ENCODE results near the gene E2F6.

Gene E2F6

DNA sequence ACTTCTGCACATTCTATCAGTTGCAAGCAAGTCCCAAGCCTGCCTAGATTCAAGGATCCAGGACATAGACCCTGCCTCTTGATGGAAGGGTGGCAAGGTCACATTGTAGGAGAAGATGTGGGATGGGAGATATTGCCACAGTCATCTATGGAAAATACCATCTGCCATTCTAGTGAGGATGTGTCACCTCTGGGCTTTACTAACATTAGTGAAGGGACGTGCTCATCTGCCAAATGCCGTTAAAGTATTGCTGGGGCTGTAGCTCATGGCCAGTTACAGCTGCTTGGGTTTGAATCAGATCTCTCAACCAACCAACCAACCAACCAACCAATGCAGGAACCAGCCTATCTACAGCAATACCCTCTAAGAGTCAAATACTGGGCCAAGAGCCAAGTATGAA, 49.0 kb downstream of the E2F6 start:
- CTCF ChIA-PET: interaction anchor here (1.4 to 1.5 kb wide), 3 partner anchors 15 to 284 kb away, joined by 3 to 8 read pairs (median 4); a partner anchor contains a TSS
- POLR2A ChIA-PET: no interaction called here
- DNase-seq (ENCODE audit: extremely low spot score): no peak
- TF ChIP-seq, protein P1, sequence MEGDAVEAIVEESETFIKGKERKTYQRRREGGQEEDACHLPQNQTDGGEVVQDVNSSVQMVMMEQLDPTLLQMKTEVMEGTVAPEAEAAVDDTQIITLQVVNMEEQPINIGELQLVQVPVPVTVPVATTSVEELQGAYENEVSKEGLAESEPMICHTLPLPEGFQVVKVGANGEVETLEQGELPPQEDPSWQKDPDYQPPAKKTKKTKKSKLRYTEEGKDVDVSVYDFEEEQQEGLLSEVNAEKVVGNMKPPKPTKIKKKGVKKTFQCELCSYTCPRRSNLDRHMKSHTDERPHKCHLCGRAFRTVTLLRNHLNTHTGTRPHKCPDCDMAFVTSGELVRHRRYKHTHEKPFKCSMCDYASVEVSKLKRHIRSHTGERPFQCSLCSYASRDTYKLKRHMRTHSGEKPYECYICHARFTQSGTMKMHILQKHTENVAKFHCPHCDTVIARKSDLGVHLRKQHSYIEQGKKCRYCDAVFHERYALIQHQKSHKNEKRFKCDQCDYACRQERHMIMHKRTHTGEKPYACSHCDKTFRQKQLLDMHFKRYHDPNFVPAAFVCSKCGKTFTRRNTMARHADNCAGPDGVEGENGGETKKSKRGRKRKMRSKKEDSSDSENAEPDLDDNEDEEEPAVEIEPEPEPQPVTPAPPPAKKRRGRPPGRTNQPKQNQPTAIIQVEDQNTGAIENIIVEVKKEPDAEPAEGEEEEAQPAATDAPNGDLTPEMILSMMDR (IDR thresholded peaks at IDR 0.05; ENCODE audit: control extremely low read depth, extremely low read depth, low read depth, missing control alignments): no peak

DNA sequence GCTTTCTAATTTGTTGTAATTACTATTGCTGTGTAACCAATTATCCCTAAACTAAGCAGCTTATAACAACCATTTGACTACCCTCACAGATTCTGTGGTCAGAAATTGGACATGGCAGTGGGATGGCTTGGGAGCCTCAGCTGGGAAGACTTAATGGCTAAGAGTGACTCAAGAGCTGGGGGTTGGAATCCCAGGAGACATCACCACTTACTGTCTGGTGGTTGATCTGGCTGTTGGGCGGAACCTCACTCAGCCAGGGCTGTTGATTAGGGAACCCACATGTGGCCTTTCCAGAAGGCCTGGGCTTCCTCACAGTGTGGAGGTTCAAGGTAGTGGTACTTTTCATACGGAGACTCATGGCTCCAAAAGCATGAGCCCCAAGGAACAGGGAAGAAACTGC, 49.8 kb downstream of the E2F6 start:
- DNase-seq (ENCODE audit: extremely low spot score): no peak
- TF ChIP-seq, protein P1 (IDR thresholded peaks at IDR 0.05; ENCODE audit: control extremely low read depth, extremely low read depth, low read depth, missing control alignments): no peak
- CTCF ChIA-PET: interaction anchor here (1.4 kb wide), 1 partner anchor 14 kb away, joined by 4 read pairs; no protein-coding TSS in a partner anchor
- POLR2A ChIA-PET: no interaction called here

DNA sequence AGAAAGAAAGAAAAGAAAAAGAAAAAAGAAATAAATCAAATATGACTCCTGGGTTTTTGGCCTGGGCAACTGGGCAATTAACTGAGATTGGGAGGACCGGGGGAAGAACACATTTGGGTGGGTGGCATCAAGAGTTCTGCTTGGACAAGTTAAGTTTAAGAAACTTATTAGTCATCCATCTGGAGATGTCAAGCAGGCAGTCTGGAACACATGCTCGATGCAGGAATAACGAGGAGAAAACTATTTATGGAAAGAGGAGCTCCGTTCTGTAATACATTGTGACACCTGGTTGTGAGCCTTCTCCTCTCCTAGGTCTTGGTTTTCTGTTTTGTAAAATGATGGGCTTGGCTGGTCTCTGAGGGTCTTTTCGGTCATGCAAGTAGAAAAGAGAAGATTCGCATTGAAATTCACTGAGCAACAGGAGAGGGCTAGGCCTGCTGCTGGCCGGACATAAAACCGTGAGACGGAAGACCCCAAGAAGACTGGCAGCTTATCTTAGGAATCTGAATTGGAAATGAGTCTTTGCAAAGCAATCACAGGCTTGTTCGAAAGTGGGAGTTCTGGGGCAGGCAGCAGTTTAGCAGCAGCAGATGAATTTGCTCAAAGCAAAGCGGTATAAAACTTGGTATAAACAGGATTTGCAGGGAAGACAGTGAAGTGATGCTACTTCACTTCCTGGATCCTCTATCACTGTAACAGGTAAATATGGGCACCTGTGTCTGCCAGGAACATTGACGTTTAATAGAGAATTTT, 51.4 kb downstream of the E2F6 start:
- TF ChIP-seq, protein P1 (IDR thresholded peaks at IDR 0.05; ENCODE audit: control extremely low read depth, extremely low read depth, low read depth, missing control alignments): no peak
- CTCF ChIA-PET: interaction anchor here (0.7 to 5.1 kb wide), 3 partner anchors 44 to 282 kb away, joined by 3 to 67 read pairs (median 3); a partner anchor contains a TSS
- DNase-seq (ENCODE audit: extremely low spot score): no peak
- POLR2A ChIA-PET: no interaction called here

DNA sequence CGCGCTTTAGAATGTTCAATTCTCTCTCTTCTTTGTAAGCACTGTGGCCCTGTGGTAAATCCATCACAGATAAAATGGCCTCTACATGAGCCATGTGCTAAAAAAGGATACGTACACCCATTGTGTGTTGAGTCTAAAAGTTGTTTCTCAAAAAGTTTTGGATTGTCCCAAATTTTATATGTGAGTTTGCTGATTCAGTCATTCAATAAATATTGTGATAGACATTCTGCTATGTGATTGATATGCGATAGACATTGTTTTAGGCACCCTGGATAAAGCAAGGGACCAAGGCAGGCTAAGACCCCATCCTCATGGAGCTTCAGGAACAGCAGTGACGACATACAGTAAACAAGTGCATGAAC, 53.5 kb downstream of the E2F6 start:
- TF ChIP-seq, protein P1 (IDR thresholded peaks at IDR 0.05; ENCODE audit: control extremely low read depth, extremely low read depth, low read depth, missing control alignments): no peak
- no peak for DNase-seq (ENCODE audit: extremely low spot score)
- ChIA-PET POLR2A (no interaction called here), CTCF (interaction anchor here (0.9 to 5.1 kb wide), 10 partner anchors 9 to 283 kb away, joined by 3 to 67 read pairs (median 4); a partner anchor contains a TSS)

DNA sequence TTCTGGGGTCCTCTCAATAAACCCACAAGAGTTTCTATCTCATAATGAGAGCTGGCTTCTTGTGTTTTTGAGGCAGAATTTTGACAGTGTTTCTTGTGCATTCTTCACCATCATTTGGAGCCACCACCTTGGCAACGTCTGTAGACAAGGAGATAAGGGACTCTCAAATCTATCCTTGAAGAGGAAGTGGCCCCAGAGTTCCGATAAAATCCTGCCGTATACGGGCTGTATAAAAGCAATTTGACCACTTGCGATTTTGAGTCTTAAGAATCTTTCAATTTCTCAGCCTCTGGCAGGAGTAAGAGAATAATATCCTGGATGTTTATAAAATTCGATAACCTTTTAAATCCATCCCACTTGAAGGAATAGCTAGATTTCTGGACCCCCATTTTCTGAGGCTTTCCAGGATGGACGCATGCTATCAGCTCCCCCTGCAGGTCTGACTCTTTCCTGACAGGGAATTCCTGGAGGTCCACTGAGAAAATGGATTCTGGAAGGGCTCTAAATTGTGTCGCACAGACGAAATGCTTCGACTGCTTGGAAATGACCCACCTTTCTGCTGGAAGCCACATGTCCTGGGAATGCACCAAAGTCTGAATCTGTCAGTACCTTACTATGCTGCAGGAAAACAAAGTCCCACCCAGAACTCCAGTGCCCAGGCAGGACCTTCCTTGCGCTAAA, 54.1 kb downstream of the E2F6 start:
- ChIA-PET POLR2A (no interaction called here), CTCF (interaction anchor here (0.7 to 5.1 kb wide), 19 partner anchors 10 to 579 kb away, joined by 3 to 67 read pairs (median 4); partner anchors contain the start of gene SLC66A3)
- TF ChIP-seq, protein P1 (IDR thresholded peaks at IDR 0.05; ENCODE audit: control extremely low read depth, extremely low read depth, low read depth, missing control alignments): peak; percentile 54
- no peak for DNase-seq (ENCODE audit: extremely low spot score)

DNA sequence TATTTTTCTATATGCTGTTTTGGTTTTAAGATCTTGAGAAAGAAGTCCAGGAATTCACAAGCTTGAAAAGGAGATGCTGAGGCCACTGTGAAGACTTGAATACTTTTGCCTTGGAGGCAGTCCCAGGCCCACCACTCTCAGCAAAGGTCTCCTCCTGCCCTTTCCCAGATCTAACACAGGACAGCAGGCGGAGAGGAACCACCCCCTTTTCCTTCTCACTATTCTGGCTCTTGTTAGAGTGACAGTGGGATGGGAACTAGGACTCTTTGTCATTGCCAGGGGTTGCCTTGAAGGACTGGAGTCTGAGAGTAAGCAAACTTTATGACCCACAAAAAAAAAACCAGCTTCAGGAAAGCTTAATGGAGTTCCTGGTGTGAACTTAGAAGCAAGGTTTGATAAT, 54.7 kb downstream of the E2F6 start:
- ChIA-PET POLR2A (no interaction called here), CTCF (interaction anchor here (0.8 to 5.1 kb wide), 15 partner anchors 9 to 578 kb away, joined by 3 to 67 read pairs (median 4); partner anchors contain the start of gene SLC66A3)
- TF ChIP-seq, protein P1 (IDR thresholded peaks at IDR 0.05; ENCODE audit: control extremely low read depth, extremely low read depth, low read depth, missing control alignments): no peak
- no peak for DNase-seq (ENCODE audit: extremely low spot score)
